Ecto neural progenitor cell (in vitro differentiated cells): ENCODE data around the gene BRWD1.
"Not testable (repeated sequence)": the region's sequence is repeated elsewhere in the genome, so short reads cannot be mapped to it uniquely, and the experiment has no call there.

Source experiments
- DNase-seq: peaks from one replicate; pipeline ENCODE4 v3.0.0-alpha.2; 2018; ENCODE audit warnings: low spot score

BRWD1 gene

DNA sequence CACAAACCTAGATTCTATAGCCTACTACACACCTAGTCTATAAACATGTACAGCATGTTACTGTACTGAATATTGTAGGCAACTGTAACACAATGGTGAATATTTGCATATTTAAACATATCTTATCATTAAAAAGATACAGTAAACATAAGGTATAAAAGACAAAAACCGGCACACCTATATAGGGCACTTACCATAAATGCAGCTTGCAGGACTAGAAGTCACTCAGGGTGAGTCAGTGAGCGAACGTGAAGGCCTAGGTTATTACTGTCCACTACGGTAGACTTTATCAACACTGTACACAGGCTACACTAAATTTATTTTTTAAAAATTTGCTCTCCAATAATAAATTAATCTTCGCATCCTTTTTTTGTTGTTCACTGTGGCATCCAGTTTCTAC lies 143.5 kb downstream of the BRWD1 start:
- DNase-seq = no peak

GRCh38 chr21:39168800-39169199 lies 144.6 kb downstream of the BRWD1 start:
- no peak for DNase-seq

- no peak for DNase-seq
These were observed 148.9 kb downstream of the BRWD1 start for GRCh38 chr21:39164523-39164922.

GRCh38 chr21:39161064-39161463 lies 152.4 kb downstream of the BRWD1 start:
- no peak for DNase-seq

DNA sequence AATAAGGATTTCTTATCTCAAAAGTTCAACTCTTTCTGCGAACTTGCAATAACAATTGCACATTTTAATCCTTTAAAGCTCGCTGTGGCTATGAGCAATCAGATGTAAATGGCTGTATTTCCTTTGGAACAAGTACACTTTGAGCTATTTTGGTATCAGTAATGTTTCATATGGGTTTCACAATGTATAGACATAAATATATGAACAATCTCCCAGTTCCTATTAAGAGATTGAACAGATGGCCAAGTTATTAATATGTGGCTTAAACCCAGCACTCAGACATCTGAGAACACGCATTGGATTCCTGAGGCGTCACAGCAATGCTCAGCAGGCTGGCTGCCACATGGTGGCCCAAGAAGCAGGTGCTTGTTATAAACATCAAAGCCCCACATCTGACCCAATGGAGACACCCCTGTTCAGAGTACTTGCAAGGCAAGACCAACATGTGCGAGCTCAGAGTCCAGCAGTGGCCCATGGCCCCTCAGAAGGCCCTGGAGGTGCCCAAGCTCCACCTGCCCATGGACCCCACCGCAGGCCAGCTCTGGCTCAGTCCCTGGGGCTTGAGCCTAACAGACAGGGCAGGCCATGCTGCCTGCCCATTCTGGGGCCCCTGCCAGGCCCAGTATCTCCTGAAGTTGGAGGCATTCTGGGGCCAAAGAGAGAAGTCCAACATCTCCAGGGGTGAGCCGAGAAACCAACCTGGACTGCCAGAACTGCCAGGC lies 153.9 kb downstream of the BRWD1 start:
- no peak for DNase-seq

DNA sequence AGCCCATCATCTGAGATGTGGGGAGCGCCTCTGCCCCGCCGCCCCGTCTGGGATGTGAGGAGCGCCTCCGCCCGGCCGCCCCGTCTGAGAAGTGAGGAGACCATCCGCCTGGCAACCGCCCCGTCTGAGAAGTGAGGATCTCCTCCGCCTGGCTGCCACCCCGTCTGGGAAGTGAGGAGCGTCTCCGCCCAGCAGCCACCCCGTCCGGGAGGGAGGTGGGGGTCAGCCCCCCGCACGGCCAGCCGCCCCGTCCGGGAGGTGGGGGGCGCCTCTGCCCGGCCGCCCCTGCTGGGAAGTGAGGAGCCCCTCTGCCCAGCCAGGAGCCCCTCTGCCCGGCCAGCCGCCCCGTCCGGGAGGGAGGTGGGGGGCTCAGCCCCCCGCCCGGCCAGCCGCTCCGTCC lies 156.2 kb downstream of the BRWD1 start:
- DNase-seq = not testable (repeated sequence)

GRCh38 chr21:39156024-39156423 lies 157.4 kb downstream of the BRWD1 start:
- no peak for DNase-seq

DNA sequence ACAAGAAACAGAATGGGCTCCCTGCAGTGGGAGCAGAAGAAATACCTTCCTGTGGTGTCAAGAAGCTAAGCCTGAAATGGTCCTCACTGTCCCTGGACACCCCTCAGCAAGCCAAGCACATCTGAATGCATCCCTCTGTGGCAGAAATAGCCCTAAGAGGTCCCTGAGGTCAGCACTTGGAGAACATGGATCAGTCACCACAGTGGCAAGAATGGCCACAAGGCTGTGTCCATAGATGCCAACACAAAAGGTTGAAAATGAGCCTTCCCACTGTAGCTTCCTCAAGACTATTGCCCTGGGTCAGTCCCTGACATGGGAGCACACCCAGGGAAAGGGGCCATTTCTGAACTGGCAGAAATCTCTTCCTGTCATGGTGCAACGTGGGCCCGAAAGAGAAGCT lies 157.9 kb downstream of the BRWD1 start:
- DNase-seq = no peak

DNA sequence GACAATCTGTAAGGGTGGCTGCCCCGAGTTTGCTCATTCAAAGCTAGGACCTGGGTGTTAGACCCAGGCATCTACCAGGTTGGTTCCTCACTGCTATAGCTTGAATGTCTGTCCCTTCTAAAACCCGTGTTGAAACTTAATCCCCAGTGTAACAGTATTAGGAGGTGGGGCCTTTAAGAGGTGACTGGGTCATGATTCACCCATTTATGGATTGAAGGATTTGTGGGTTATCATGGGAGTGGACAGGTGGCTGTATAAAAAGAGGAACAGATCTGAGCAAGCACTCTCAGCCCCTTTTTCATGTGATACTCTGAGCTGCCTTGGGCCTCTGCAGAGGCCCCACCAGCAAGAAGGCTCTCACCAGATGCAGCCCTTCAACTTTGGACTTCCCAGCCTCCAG lies 159.6 kb downstream of the BRWD1 start:
- no peak for DNase-seq

- no peak for DNase-seq
These were observed 160.1 kb downstream of the BRWD1 start for GRCh38 chr21:39153373-39153772.

DNA sequence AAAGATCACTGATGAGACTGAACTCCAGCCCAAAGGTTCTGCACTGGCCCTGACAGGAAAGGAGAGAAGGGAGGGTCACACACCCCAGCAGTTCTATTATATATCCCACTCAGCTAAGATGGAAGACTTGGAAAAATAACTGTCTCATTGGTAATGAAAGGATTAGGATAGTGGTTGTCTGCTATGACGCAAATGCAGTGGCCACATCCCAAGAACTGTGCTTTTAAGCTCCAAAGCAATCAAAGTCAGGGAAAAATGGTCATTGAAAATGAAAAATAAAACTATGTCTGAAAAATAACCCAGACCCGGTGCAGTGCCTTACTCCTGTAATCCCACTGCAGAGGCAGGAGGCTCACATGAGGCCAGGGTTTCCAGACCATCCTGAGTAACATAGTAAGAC lies 161.2 kb downstream of the BRWD1 start:
- no peak for DNase-seq

DNA sequence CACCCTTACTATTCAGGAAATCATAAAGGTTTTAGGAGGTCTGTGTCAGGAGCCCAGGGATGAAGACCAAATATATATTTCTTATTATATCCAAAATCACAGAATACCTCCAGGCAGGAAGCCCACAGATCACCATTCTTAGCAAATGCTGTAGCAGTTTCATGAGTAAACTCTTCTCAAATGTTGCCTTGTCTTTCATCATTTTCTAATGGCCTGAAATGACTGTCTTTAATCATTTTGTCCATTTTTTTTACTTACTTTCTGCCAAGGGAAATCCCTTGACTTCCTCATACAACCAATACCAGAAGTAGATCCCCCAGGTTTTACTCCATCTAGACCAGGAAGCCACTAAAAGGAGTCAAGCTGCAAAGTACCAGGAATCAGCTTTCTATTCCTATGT lies 162.6 kb downstream of the BRWD1 start:
- no peak for DNase-seq

DNA sequence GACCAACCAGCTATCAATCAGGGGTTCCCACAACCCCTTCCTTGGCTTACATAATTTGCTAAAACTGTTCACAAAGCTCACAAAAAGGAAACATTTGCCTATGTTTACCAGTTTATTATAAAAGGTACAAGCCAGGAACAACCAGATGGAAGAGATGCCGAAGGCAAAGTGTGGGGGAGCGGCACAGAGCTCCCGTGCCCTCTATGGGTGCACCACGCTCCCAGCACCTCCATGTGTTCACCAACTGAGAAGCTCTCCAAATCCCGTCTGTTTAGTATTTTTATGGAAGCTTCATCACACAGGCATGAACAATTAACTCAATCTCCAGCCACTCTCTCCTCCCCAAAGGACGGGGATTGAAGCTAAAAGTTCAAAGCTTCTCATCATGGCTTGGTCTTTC lies 163.1 kb downstream of the BRWD1 start:
- no peak for DNase-seq

DNA sequence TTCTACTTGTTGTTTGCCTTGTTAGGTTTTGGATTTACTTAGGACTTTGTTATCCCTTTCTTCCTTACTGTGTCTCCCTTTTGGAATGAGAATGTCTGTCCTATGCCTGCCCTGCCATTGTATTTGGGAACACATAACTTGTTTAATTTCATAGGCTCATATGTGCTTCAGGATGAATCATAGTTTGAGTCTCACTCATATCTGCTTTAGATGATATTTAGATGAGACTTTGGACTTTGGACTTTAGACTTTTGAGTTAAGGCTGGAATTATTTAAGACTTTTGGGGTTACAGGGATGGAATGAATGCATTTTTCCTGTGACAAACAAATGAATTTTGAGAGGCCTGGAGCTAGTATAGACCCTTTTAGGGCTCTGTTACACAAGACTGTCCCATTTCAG lies 163.6 kb downstream of the BRWD1 start:
- no peak for DNase-seq

DNA sequence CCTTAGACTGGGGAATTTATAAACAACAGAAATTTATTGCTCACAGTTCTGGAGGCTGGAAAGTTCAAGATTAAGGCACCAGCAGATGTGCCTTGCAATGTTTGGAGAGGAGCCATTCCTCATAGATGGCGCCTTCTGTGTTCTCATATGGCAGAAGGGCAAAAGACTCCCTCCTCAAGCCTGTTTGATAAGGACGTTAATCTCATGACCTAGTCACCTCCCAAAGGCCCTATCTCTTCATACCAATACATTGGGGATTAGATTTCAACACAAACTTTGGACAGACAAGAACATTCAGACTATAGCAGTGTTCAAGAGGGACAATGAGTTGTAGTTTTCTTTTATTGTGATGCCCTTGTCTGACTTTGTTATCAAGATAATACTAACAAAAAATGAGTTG lies 164.5 kb downstream of the BRWD1 start:
- DNase-seq = no peak

DNA sequence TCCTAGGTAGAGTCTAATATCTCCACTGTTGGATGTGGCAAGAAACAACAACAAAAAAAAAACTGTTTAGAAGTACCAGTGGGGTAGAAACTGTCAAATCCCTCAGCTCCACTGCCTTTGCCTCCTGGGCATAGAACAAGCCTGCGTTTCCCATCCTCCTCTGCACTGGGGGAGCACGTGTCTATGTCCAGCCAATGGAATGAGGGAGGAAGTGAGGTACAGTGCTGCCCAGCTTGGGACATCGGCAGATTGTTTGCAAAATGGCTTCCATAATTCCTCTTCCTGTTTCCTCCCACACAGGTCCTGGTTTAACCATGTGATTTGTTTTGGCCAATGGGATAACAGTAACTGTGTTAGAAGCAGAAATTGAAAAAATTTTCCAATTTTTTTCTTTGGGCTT lies 169.2 kb downstream of the BRWD1 start:
- no peak for DNase-seq

- DNase-seq = no peak
These were observed 170.5 kb downstream of the BRWD1 start for GRCh38 chr21:39142972-39143371.

GRCh38 chr21:39141502-39141901 lies 171.9 kb downstream of the BRWD1 start:
- DNase-seq = no peak

DNA sequence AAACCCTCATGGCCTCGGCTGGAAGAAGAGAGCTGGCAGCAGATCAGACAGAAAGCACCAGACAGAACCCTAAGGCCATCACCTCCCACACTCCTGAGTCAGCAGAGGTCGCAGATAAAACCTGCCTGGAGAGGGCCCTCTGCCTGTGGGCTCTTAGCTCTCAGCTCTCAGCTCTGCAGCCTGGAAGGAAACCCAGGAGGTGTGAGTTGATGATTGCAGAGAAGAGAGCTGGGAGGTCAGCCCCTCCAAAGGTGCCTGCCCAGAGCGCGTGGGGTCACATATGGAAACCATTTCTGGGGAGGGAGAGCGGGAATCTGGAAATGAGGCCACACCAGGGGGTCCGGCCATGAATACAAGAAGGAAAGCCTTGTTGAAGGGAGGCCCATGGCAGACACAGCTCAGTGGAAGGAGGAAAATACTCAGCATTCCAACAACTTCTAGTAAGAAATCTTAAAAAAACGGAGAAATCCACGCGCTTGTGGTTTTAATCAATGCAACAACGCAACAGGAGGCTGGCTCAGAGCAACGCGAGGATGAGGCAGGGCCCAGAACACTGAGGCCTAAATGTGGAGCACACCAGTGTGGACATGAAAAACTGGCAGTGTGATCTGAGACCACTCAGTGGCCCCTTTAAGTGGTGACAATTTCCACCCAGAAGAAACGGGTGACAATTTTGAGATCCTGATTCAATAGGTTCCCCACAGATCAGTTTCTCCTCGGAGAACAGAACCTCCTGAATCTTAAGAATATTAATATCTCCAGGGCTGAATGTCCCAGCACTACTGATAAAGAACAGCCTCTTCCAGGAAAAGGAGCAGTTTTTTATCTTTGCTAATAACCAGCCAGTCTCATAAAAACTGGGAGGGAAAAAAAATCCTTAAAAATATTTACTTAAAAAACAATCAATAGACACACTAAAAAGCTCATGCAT lies 175.9 kb downstream of the BRWD1 start:
- DNase-seq = peak; percentile 59

- no peak for DNase-seq
These were observed 176.7 kb downstream of the BRWD1 start for GRCh38 chr21:39136711-39137110.

- DNase-seq = not testable (repeated sequence)
These were observed 177.3 kb downstream of the BRWD1 start for GRCh38 chr21:39136138-39136537.

DNA sequence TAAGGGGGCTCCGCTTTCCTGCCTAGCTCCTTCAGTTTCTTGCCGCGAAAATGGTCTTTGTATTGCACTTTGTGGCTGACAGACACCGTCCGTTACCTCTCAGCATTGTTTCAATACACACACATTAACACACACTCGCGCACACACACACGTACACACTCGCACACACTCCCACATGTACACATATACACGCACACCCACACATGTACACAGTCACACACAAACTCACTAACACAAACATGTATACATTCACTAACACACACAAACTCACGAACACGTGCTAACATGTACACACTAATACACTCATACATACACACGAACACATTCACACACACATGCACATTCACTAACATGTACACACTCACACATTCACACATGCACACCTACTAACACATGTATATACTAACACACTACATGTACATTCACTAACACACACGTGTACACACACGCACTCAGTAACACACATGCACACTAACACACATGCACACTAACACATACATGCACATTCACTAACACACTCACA lies 179.1 kb downstream of the BRWD1 start:
- no peak for DNase-seq
